SW 1271 (cell line): Measurements from ENCODE around the gene TIMM10B.

Source experiments
- DNase-seq, 2 experiments: peaks; one replicate each; lab custom pipeline; 2025; lab: John Stamatoyannopoulos, UW

TIMM10B gene

DNA sequence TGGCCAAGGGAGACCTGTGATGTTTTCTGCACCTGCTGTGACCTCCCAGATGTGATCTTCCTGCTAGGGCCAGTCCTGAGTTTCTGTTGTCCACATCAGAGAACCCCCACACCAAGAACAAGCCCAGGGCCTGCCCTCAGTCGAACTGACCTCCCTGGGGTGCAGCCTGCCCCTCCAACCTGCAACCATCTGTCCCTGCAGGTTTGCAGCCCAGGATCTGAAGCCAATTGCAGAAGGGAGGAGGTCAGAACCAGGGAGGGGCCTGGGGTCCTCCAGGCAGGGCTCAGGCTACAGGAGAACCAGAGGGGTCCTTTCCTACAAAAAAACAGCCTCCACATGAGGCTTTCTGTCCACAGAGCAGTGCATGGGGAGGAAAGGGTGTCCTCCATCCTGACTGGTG is 8.4 kb upstream of the TIMM10B start:
- DNase-seq = no peak

DNA sequence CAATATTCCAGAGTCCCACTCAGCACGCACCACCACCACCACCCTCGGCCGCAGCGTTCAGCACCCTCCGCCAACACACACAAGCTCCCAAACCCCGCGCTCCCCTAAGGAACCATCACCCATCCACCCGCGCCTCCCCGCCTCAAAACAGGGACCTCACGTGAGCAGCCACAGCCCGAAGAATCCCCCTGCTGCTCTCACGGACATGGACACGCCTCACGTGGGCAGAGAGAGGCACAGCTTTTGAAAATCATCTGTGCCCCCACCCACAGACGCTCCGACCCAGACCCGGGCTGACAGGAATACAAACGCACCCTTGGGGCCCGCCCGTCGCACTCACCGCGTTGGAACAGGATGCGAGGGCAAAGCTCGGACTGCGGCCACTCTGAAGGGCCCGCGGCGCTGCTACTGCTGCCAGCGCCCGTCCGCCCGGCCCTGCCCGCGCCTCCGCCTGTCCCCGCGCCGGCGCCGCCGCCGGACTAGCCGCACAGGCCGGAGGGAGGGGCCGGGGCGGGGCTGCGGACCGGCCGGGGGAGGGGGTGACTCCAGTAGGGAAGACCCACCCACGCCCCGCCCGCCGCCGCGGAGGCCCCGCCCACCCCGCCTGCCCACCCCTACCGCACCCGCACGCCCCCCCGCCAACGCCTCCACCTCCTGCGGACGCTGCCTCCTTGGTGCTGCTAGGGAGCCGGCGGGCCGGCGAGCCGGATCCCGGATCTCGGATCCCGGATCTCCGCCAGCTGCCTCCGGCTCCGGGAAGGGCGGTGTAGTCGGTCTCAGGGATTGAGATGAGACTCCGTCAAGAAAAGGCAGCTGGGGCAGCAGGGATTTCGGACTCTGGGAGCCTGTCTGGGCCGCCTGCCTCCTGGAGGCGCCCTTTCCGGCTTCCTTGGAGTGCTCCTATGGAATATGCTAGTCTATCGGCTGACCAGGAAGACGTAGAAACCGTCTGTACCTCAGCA is 7.6 kb upstream of the TIMM10B start, which contains the start of gene TRIM3:
Gene TRIM3 (minus strand): TSS at position 491 of the 962 bp plus-strand sequence. CDS start 8,246 bp downstream, outside the sequence.
- peak; percentile 39 to 82 for DNase-seq

DNA sequence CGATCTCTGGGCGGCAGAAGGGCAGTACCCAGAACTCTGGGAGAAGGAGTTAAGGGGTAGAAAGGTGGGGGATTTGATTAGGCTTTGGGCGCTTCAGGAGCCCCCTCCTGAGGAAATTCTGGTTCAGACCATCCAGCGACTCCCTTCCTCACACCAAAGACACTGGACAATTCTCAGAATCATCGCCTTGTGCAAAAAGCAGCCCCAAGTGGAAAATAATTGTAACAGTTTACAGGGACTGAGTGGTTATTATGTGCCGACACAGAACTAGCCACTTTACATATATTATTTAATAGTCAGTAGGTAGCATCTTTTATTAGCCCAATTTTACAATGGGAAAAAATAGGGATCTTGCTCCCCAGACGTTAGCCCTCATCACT is 6.9 kb upstream of the TIMM10B start:
- DNase-seq = no peak

DNA sequence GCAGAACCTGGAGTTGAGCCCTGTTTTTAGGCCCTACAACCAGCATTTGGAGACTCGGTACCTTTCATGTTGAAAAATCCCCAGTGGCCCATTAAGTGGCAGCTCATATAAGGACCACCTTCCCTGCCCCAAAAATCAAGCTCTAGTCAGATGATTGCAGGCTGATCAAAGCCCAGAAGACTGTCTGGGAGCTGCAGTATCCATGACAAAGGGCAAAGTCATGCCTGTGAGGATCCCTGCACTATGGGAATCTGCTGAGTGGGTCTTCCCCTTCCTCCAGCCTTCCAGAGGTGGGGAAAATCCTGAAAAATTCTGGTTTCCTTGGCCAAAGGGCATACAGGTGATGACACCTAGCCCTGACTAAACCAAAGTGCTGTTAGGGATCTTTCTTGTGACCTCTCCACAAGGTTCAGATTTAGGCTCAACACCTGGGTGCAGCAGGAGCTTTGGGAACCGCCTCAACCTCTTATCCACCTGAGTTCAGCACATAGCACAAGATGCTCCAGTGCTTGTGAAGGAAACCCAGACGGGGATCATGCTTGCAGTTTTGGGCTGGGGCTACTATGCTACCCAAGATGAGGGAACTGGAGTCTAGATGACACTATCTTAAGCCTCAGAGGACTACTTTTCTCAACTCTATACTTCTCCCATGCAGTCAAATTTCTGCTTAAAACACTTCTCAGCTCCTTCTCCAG is 6.3 kb upstream of the TIMM10B start:
- no peak for DNase-seq

DNA sequence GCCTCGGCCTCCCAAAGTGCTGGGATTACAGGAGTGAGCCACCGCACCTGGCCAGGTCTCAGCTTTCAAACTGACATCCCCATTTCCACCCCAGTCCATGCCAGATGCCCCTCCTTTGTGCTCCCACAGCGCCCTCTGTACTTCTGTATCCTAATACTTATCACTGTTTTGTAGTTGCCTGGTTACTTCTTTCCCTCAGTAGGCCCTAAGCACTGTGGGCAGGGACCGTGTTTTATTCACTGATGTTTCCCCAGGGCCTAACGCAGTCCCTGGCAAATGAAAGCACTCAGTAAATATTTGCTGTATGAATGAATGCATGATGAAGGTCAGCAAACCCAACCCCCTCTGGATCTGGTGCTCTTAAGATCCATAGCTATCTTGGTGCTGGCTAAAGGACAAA is 5.4 kb upstream of the TIMM10B start:
- peak in 1 of 2 experiments; percentile 17 for DNase-seq

GRCh38 chr11:6476571-6476970 is 4.7 kb upstream of the TIMM10B start:
- DNase-seq = no peak

DNA sequence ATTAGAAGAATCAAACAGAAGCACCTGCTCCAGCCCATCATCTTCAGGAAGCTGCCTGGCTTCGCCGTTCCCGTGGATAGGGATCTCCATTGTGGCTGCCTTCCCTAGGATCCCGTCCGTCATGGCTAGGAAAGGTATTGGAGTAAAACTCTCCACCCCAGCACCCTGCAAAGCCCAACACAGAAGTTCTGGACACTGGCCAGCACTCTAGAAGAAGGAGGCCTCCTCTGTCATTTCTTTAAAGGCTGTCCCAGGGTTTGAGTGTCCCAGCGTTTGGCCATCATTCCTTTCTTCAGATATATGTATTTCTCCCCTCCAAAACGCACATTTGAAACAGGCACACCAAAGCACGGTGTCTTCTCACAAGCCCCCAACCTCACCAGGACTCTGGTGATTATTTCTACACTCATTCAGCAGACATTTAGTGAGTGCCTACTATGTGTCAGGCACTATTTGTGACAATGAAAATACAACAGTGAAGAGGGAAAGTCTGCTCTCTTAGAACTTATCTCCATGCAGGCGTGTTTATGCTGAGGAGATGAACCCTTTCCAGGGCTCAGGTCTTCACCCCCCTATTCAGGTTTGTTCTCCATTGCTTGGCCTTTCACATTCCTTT is 894 bp upstream of the TIMM10B start:
- no peak for DNase-seq

DNA sequence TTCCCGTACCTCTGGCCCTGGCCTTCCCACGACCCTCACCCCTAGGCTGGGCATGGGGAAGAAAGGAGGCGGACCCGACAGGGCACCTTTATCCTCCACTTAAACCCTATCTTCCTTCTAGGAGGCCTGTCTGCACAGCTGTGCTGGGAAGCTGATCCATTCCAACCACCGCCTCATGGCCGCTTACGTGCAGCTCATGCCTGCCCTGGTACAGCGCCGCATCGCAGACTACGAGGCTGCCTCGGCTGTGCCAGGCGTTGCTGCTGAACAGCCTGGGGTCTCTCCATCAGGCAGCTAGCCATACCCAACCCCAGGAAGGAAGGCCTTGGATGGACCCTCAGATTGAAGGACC is 599 bp downstream of the TIMM10B start:
- no peak for DNase-seq

- DNase-seq = no peak
These were observed 1.1 kb downstream of the TIMM10B start for GRCh38 chr11:6482441-6482840.

DNA sequence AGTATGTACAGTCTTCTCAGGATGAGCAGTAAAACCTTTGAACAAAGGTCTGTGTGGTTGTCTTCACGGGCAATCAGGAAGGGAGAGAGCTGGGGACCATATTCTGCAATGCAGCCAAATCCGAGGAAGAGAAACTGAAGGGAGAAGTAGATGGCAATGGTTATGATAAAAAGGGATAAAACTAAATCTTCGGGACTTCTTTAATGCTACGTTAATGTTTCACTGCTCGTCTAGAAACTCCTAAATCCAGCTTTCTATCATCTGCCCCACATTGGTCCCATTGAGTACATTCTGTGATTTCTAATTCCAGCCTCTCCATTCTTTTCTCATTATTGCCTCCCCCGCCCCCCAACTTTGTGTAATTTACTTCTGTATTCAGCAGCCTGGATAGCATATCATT is 1.7 kb downstream of the TIMM10B start:
- DNase-seq = no peak

DNA sequence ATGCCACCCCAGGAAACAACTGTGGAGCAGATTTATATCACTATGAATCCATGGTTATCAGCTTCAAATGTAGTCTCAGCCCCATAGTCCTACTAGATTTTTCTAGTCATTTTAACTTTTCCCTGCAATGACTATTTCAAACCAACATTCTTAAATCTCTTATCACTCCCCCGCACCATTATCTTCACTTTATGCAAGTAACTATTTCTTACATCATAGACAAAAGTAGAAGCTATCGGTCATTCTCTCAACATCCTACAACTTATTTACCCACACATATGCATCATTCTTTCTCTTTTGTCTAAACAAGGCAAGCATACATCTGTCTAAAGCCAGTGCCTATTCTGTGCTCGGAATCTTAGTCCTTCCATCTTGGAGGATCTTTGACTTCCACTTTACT is 4.4 kb downstream of the TIMM10B start:
- no peak for DNase-seq

- no peak for DNase-seq
These were observed 5.0 kb downstream of the TIMM10B start for GRCh38 chr11:6486256-6486655.

GRCh38 chr11:6486938-6487337 is 5.6 kb downstream of the TIMM10B start:
- no peak for DNase-seq

GRCh38 chr11:6488342-6488741 is 7.0 kb downstream of the TIMM10B start:
- DNase-seq = no peak

- DNase-seq = no peak
These were observed 7.5 kb downstream of the TIMM10B start for GRCh38 chr11:6488821-6489220.

DNA sequence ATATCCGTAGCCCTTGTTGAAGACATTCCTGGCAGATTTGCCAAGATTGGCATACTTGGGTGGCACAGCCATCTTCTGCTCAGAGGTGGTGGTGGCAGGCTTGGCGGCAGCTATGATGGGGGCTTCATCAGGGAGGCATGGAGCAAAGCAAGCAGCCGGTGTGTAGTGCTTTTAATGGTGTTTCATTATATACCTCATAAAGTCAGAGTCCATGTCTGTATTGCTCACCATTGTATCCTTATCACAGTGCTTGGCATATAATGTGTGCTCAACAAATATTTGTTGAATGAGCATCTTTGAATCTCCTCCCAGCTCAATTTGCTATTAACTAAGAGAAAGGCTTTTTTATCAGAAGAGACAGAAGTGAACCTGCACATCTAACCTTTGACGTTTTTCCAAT is 8.0 kb downstream of the TIMM10B start:
- no peak for DNase-seq

DNA sequence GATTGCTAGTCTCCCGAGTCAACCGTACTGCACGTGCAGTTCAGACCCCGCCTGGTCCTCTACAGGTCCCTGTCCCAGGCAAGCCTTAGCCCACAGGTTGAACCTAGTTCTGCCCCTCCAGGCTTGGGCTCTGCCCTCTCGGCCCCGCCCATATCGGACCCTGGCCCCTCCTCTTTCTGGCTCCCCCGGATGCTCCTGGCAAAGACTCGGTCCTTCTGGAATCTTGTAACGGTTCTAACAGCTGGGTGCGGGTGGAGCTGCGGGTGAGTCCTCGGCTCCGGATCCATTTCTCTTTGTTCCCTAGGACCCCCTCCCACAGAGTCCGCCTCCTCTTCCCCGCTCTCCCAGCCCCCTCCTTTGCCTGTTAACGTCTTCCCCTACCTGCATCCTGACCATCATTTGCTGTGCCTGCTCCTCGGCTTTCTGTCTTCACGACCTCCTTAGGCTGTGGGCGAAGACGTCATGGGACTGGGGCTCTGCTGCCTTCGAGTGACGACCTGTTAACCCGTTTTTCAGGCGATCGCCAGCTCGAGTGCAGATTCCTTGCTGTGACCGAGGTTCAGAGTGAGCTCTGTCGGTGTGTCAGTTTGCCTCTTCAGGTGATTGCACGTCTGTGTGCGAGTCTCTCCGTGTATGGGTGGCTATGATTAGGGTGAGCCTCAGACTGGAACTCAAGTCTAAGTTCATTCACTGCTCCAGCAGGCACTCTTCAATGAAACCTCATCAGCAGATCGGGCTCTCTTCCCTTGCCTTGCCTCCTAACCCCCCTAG is 16.0 kb downstream of the TIMM10B start, which contains the start of gene DNHD1:
Gene DNHD1 (plus strand): TSS at position 212 of the 771 bp plus-strand sequence. CDS start 936 bp downstream, outside the sequence.
- no peak for DNase-seq

GRCh38 chr11:6498121-6498520 is 16.8 kb downstream of the TIMM10B start:
- DNase-seq = no peak

DNA sequence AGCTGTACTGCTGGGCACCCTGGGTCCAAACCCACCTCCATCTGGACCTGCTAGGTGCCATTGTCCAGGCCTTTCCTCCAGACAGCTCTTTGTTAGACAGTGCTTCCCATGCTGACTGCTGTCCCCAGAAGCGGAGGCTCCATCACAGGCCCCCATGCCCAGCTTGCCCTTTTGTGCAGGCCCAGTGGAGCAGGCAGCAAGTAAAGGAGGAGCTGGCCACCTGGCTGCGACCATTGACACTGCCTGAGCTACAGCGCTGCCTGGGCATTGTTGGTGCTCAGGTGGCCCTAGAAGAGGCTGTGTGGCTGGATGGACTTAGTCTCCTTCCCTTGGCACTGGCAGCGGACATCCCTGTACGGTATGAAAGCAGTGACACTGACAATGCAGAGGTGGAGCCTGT is 17.2 kb downstream of the TIMM10B start:
- no peak for DNase-seq

- no peak for DNase-seq
These were observed 21.1 kb downstream of the TIMM10B start for GRCh38 chr11:6502382-6502781.

DNA sequence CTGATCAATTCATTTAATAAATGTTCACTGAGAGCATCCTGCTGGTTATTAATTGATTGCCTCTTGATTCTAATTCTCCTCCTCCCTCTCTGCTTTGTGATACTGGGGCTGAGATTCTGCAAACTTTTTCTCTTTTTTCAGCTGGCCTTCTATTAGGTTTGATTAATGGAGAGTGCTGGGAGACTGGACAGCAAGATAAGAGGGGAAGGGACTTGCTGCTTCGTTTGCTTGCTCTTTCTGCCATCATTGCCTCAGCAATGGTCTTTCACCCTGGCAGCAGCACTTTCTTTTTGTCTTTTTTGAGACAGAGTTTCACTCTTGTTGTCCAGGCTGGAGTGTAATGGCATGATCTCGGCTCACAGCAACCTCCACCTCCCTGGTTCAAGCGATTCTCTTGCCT is 22.9 kb downstream of the TIMM10B start:
- DNase-seq = no peak
